GM19468 (cell line): ENCODE measurements around the gene WDPCP.
"Not testable (repeated sequence)": the region's sequence is repeated elsewhere in the genome, so short reads cannot be mapped to it uniquely, and the experiment has no call there.

Experiments used
- ATAC-seq: cut with Tn5 transposase; IDR thresholded peaks from one replicate; pipeline ENCODE4 v1.9.1; 2021; ENCODE audit warnings: mild to moderate bottlenecking, moderate library complexity, moderate number of reproducible peaks; ENCODE audit not compliant: unreplicated experiment; ENCODE audit errors: extremely low read depth

Gene WDPCP

GRCh38 chr2:63300835-63301234 lies 287.4 kb downstream of the WDPCP start:
- no peak for ATAC-seq

DNA sequence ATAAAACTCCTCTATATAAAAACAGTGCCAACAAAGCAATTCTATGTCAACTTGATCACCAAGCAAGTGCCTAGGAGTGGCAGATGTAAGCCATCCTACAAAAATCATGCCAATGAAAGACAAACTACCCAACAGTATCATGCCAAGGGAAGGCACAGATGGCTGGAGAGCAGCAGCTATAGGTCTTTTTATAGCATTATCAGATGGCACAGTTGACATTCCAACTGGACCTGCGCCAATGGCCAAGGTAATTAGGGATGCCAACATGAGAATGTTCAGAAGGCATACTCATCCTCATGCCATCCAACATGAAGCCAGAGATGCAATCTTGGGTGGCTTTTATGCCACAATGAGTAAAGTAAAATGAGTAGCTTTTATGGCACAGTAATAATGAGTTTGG lies 300.3 kb downstream of the WDPCP start:
- ATAC-seq, result no peak

DNA sequence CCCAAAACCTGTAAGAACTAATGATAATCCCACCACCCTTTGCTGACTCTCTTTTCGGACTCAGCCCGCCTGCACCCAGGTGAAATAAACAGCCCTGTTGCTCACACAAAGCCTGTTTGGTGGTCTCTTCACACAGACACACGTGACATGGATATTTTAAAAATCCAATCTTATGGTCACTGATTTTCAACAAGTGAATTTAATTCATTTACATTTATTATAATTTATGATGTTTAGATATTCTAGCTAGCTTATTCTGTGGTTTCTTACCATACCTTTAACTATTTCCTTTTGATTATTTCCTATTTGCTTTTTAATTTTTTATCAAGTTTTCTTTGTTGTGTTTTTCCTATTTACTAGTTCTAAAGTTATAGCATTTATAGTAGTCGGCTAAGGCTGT lies 301.8 kb downstream of the WDPCP start:
- ATAC-seq, result not testable (repeated sequence)

DNA sequence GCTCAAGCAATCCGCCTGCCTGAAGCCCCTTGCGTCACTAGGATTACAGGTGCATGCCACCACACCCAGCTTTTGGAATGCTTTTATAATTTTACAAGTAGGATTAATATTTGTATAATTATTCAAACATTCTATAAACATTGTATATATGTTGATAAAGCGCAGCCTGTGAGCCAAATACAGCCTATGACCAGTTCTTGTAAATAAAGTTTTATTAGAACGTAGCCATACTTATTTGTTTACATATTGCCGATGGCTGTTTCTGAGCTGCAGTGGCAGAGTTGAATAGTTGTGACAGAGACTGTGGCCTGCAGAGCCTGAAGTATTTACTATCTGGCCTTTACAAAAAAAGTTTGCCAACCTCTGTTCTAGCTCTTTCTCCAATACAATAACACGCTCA lies 305.0 kb downstream of the WDPCP start:
- no peak for ATAC-seq

DNA sequence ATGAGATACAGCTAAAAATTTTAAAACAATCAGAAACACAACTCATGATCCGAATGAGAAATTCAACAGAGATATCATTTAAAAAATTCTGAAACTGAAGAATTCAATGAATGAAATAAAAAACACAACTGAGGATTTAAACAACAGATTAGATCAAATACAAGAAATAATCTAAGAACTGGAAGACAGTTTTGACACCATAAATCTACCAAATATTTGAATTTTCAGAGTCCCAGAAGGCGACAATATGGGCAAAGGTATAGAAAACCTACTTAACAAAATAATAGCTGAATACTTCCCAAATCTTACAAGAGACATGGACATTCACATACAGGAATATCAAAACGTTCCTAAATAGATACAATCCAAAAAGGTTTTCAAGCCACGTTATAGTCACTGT lies 315.7 kb downstream of the WDPCP start:
- ATAC-seq, result no peak

DNA sequence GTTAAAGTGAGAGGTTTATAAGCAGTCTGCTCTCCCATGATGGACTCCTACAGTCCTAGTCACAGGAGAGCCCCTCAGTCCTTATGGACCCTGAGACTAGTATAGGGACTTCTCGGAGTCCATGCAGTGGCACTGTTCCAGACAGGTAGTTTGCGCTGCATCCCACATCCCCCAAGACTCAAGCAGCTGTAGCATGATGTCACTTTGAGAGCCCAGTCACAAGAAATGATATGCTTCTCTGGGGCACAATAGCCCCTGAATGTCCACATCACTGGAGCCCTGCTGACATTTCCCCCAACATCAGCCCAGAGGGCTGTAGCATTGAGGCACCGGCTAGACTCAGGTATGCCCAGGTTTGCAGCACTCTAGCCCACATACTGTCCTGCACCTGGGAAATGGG lies 317.6 kb downstream of the WDPCP start:
- no peak for ATAC-seq

GRCh38 chr2:63268946-63269345 lies 319.3 kb downstream of the WDPCP start:
- ATAC-seq, result no peak

DNA sequence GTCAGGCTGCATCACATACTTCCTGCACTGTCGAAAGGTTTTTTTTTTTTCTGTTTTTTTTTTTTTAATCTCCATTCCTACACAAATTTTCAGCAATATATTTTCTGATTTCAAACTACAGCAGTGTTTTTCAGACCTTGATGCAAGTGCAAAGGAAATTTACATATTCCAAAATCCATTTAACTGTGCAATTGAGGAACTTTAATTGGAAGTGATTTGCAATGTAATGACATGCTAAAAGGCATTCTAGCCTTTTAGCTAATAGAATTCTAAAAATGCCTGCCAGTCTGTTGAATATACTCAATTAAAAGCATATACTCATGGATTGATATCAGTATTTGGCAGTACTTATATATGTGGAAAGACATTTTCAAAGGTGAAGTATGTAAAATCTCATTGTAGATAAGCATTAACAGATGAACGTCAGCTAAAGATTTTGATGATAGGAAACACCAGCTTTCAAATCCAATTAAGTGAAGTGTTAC lies 327.1 kb downstream of the WDPCP start:
- no peak for ATAC-seq

- ATAC-seq, result no peak
Measured at GRCh38 chr2:63257473-63257872, 330.8 kb downstream of the WDPCP start.

DNA sequence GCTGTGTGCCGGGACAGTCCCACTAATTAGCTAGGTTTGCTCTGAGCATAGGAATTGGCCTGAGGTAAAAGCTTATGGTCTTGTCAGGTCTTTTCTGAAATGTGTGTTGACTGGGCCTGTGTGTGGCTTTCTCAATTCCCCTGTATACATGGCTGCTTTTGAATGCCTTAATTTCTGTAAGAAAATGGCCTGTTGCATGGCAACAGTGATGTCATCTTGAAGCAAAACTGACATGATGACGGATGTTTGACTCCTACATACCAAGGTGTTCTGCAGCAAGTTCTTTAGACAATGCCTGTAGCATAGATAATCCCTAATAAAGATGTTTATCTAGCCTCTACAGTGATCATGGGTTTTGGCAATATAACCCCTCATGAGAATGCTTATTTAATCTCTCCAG lies 339.1 kb downstream of the WDPCP start:
- ATAC-seq, result no peak

DNA sequence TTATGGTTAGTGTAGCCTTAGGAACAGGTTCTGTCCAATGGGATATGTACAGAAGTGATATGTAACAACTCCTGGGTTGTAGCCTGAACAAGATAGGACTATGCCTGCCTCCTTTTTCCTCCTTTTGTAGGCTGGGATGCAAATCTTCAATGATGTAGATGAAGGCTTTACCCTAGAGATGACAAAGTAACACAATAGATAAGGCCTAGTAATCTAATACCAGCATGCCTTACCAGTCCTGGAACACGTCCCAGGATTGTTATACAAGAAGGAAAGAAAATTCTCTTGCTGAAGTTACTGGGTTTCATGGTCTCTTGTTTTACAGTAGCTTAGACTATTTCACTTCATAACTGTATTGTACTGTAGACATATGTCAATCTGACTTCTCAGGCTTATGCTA lies 345.5 kb downstream of the WDPCP start:
- no peak for ATAC-seq

DNA sequence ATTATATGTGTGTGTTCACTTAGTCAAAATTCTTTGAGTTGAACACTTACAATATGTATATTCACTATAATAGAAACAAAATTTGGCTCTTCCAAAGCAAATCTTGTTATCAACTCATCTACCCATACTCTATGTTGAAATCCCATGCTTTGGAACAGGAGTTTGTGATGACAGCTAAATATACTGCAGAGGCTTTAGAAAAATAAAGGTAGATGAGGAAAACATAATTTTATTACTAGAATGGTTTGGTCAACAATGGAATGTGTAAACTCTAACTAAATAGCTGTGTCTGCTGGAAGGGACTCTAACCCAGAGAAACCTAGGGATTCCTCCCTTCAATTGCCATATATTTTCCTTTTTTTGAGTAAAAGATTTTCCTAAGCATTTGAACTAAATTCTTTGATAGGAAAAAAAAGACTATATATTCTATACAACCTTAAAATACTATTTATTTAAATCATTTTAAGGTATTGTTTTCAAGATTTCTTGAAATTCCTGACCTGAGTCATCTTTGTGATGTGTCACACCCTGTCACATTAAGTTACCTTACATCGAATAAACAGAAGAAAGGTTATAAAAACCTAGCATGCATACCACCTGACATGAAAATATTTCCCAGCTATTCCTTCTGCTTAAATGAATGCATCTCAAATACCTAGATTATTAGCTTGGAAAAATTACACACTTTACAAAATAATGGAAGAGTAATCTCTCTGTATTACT lies 362.2 kb downstream of the WDPCP start:
- no peak for ATAC-seq

DNA sequence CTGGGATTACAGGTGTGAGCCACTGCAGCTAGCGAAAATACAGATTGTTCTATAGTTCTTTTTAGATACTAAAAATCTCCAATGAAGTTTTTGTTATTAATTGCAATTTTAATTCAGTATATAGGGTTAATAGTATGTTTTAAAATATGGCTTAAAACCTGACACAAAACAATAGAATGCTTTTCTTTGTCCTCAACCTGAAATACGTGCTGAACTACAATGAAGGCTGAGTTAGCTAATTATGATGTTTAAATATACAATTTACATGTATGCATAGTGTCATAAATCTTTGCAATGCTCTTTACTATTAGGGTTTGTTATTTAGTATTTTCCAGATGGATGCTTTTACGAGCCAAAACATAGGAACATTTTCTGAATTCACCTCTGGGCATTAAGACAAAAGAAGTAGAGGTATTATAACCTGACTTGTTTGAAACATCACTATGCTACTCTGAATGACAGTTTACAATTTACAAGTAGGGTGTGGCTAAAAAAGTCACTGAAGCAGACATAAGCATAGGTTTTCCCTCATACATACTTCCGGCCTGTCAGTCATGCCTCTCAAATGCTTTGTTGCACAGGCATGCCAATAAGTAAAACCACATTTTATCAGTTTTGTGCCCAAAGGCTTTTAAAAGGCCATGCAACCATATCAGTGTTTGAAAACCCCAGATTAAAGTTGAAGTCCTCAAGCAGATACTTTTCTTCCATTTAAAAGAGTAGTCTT lies 369.3 kb downstream of the WDPCP start:
- no peak for ATAC-seq

- ATAC-seq, result no peak
Measured at GRCh38 chr2:63195310-63195709, 393.0 kb downstream of the WDPCP start.

DNA sequence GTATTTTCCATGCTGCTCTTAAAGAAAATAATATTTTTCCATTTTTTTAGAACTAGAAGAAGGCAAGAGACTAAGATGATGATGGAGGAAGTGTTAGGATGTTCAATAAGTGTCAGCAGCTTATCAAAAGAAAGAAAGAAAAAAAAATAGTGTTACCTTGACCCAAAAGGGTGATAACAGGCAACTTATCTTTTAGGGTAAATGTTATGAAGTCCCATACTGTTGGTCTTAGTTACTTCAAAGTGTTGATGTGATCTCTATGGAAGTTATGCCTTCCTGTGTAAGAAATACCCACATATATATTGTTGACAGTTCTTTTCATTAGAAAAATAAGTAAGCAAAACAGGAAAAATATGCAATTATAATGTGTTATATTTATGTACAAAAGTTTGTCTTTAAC lies 394.1 kb downstream of the WDPCP start:
- no peak for ATAC-seq

DNA sequence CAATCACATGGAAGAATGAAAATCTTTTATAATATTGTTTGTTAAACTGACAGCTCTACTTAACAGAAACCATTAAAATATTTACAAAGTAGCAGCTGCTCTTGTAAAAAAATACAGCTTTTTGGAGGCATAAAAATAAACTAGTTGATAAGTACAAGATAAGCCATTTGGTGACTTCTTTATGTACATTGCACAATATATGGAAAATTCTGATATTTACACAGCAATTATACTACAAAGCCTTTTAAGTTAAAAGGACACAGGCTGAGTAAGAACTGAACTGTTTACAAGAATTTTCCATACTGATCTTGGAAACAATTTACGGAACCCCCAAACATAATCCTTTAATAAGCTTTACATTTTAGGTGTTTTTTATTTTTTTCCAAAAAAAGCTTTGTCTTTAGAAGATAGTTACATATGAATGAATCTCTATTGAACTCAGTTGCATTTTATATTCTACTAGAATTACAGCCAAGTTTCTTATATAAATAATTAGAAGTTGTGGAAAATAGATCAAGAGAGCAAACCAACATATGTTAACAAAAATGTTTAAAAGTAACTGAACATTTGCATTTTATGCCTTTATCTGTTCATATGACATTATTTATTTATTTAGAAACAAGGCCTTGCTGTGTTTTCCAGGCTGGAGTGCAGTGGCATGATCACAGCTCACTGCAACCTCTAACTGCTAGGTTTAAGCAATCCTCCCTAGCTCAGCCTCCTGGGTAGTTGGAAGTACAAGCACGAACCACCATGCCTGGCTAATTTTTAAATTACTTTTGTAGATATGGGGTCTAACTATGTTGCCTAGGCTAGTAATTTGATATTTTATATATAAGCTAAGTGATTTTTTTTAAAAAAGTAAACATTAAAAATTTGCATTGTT lies 395.1 kb downstream of the WDPCP start:
- no peak for ATAC-seq

GRCh38 chr2:63192169-63192888 lies 395.9 kb downstream of the WDPCP start:
- ATAC-seq, result no peak

GRCh38 chr2:63189026-63189425 lies 399.3 kb downstream of the WDPCP start:
- no peak for ATAC-seq

DNA sequence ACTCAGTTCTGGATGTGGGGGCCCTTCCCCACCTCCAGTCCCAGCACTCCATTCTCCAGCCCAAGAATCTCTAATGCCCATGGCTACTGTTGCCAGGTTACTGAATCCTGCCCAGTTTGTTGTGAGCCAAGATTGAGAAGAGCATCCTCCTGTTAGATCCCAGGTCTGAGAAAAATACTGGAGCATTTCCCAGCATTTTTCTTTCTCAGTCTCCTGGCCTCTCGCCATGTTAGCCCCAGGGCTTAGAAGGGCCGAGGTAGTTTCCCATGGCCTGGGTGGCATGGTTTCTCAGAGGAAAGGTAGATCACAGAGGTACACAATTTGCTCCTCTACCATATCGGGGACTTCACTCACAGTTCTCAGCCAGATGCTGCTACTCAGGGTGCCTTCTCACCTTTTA lies 401.9 kb downstream of the WDPCP start:
- no peak for ATAC-seq

DNA sequence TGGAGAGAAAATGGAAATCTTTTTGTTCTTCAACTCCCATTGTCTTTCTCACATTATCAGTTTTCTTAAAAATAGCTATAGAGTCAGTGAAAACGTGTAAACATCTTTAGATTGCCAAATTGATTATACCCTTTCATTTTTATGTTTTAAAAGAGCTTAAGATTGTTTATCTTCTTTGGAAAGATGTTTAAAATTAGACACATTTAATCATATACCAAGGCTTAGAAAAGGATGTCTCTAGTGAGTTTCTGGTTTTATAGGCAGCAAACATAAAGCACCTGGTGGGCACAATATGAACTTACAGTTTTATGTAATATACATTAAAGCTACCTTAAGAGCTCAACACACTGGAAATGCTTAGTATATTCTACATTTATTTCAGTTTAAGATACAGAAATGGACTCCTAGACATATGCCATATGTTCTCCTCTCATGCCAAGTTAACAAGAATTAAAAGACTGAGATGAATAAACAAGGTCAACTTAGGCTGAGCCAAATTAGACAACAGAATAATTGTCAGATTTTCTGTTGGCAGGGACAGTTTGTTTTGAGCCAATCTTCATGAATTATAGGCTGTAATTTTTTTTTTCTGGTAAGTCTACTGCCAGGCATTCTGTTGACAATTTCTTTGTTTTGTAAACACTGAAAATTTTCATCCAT lies 425.0 kb downstream of the WDPCP start:
- ATAC-seq, result no peak
